Erythroblast (primary cell): ENCODE measurements around the gene MRPS12.

Source experiments
- GATA1 ChIP-seq: IDR thresholded peaks from 2 replicates; pipeline ENCODE4 v1.6.1; 2011; ENCODE audit warnings: low read depth, mild to moderate bottlenecking, control low read depth, low read length, moderate library complexity
- POLR2A ChIP-seq: IDR thresholded peaks from 2 replicates; pipeline ENCODE4 v1.6.1; 2011; ENCODE audit warnings: mild to moderate bottlenecking, low read length

- TF ChIP-seq POLR2A (no peak), GATA1 (no peak)
These were observed 12.2 kb upstream of the MRPS12 start for GRCh38 chr19:38918526-38918925.
